Prostate gland (tissue), 2 donors: Measurements from ENCODE around the gene RAB29.

Experiments
- POLR2A ChIP-seq: fragments of 450-650 bp; IDR thresholded peaks from one replicate; pipeline ENCODE4 v1.6.1; 2016; ENCODE audit warnings: antibody characterized with exemption, mild to moderate bottlenecking
- POLR2AphosphoS5 ChIP-seq: sonication (generic); formaldehyde crosslinking; IDR thresholded peaks from one replicate; pipeline ENCODE4 v1.6.1; 2017; ENCODE audit warnings: antibody characterized with exemption
- TF ChIP-seq, protein P1 (sequence below), 4 experiments: fragments of 200-600 bp in 2 of 4; fragments of 450-650 bp in 2 of 4; sonication (generic) in 2 of 4; IDR thresholded peaks; 1 replicate in 3 of 4; 2 replicates in 1 of 4; pipeline ENCODE4 v1.5.1; 2016 to 2019; ENCODE audit warnings: antibody characterized with exemption in 4 of 4, mild to moderate bottlenecking in 2 of 4, moderate library complexity in 2 of 4

DNA sequence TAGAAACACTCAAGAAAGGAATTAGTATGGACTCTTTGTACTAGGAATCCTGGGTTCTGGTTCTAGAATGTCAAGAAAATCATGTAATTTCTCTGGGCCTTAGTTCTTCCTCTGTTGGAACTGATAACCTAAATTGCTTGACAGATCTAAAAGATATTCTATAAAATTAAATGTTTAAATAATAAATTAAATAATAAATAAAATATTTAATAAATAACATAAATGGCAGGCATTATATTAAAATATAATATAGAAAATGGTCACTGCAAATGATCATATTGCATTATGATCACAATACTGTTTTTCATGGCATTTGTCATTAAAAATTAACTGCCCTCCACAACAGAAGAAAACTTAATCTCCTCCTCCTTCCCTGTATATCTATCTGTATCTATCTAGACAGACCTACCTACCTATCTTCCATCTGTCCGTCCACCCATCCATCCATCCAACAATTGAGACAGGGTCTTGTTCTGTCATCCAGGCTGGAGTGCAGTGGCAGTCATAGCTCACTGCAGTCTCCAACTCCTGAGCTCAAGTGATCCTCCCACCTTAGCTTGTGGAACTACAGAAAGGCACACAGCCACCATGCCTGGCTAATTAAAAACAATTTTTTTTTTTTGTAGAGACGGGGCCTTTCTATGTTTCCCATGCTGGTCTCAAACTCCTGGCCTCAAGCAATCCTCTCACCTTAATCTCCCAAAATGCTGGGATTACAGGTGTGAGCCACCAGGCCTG is 41.7 kb downstream of the RAB29 start:
- TF ChIP-seq, protein P1, sequence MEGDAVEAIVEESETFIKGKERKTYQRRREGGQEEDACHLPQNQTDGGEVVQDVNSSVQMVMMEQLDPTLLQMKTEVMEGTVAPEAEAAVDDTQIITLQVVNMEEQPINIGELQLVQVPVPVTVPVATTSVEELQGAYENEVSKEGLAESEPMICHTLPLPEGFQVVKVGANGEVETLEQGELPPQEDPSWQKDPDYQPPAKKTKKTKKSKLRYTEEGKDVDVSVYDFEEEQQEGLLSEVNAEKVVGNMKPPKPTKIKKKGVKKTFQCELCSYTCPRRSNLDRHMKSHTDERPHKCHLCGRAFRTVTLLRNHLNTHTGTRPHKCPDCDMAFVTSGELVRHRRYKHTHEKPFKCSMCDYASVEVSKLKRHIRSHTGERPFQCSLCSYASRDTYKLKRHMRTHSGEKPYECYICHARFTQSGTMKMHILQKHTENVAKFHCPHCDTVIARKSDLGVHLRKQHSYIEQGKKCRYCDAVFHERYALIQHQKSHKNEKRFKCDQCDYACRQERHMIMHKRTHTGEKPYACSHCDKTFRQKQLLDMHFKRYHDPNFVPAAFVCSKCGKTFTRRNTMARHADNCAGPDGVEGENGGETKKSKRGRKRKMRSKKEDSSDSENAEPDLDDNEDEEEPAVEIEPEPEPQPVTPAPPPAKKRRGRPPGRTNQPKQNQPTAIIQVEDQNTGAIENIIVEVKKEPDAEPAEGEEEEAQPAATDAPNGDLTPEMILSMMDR (IDR thresholded peaks at IDR 0.05) = no peak
- TF ChIP-seq POLR2A (no peak), POLR2AphosphoS5 (no peak)
